ENCODE measurements around the gene DHX30.
"Not testable (repeated sequence)": the region's sequence is repeated elsewhere in the genome, so short reads cannot be mapped to it uniquely, and the experiment has no call there.

Gene DHX30

GRCh38 chr3:47802734-47803479, at the start of gene DHX30:
DHX30 (plus strand) TSS chr3:47803138; CDS start chr3:47810684, 7,546 bp downstream.
- FAIRE-seq: no peak

GRCh38 chr3:47758261-47759025, 44.5 kb upstream of the DHX30 start:
- FAIRE-seq: no peak

GRCh38 chr3:47760207-47760606, 42.7 kb upstream of the DHX30 start:
- FAIRE-seq: not testable (repeated sequence)

GRCh38 chr3:47761046-47761445, 41.9 kb upstream of the DHX30 start:
- no peak for FAIRE-seq

GRCh38 chr3:47762233-47762632, 40.7 kb upstream of the DHX30 start:
- no peak for FAIRE-seq

- no peak for FAIRE-seq
These were observed 36.8 kb upstream of the DHX30 start for GRCh38 chr3:47766186-47766585.

GRCh38 chr3:47772047-47772446, 30.9 kb upstream of the DHX30 start:
- FAIRE-seq: no peak

- no peak for FAIRE-seq
These were observed 30.1 kb upstream of the DHX30 start for GRCh38 chr3:47772788-47773187.

- no peak for FAIRE-seq
These were observed 24.2 kb upstream of the DHX30 start for GRCh38 chr3:47778746-47779145.

- FAIRE-seq: no peak
These were observed 21.9 kb upstream of the DHX30 start for GRCh38 chr3:47780741-47781684.

- FAIRE-seq: no peak
These were observed 21.1 kb upstream of the DHX30 start, which contains the start of gene SMARCC1 for GRCh38 chr3:47781685-47782445. SMARCC1 (minus strand) TSS chr3:47781893; CDS start chr3:47781797, 96 bp downstream.

- FAIRE-seq: no peak
These were observed 20.3 kb upstream of the DHX30 start for GRCh38 chr3:47782446-47783308.

- FAIRE-seq: no peak
These were observed 19.3 kb upstream of the DHX30 start for GRCh38 chr3:47783673-47784072.

- no peak for FAIRE-seq
These were observed 11.6 kb upstream of the DHX30 start for GRCh38 chr3:47791193-47791855.

GRCh38 chr3:47792699-47793098, 10.2 kb upstream of the DHX30 start:
- FAIRE-seq: no peak

GRCh38 chr3:47794544-47794943, 8.4 kb upstream of the DHX30 start:
- FAIRE-seq: no peak

- FAIRE-seq: no peak
These were observed 3.2 kb upstream of the DHX30 start for GRCh38 chr3:47799733-47800132.

GRCh38 chr3:47803480-47804025, 615 bp downstream of the DHX30 start:
- no peak for FAIRE-seq

- no peak for FAIRE-seq
These were observed 1.6 kb downstream of the DHX30 start for GRCh38 chr3:47804577-47804976.

- no peak for FAIRE-seq
These were observed 10.7 kb downstream of the DHX30 start for GRCh38 chr3:47813551-47814177.
